GM08714 (cell line): Measurements from ENCODE around the gene APP.

Source experiments
- H3K4me3 ChIP-seq: fragments of 200-500 bp; sonication (Bioruptor generic); 2 replicates; pipeline ENCODE4 v1.5.1; 2014; ENCODE audit warnings: mild to moderate bottlenecking, low read length, inconsistent platforms
- ZNF274 ChIP-seq: IDR thresholded peaks from 2 replicates; pipeline ENCODE4 v1.6.1; 2012; ENCODE audit warnings: mild to moderate bottlenecking, low read depth, low read length

The APP gene

DNA sequence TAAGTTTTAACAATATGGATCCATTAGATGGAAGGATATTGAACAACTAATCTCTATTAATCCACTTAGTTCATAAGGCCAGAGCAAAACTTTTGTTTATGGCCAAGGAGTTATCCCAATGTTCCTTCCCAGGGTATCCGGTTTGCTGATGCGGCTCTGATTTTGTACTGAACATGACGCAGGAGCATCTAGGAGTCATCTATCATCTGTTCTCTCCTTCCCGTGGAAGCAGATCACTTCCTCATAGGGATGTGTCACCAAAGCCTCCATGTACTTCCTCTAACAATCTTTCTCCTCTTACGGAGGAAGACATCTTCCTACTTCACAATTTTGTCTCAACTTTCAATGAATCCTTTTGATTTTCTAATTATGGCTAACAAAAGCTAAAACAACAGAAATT, 206.6 kb downstream of the APP start:
- no peak overlapping the region for H3K4me3 ChIP-seq
- no peak for TF ChIP-seq ZNF274

DNA sequence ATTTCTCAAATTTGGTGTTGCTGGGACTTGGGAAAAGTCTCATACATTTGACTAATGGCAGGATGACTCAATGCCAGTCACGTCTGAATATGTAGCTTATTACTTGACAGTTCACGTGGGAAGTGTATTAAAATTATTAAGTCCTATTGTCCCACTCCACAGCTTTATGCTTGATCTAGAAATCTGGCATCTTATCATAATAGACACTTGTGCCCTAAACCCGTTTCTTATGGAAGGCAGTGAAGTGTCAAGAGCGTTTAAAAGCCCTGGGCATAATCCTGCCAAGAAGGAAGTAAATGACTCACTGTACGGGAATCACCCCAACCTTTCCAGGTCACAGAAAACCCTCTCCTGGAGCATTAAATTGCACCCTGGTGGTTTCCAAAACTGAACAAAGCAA, 207.4 kb downstream of the APP start:
- no peak for TF ChIP-seq ZNF274
- no peak overlapping the region for H3K4me3 ChIP-seq

DNA sequence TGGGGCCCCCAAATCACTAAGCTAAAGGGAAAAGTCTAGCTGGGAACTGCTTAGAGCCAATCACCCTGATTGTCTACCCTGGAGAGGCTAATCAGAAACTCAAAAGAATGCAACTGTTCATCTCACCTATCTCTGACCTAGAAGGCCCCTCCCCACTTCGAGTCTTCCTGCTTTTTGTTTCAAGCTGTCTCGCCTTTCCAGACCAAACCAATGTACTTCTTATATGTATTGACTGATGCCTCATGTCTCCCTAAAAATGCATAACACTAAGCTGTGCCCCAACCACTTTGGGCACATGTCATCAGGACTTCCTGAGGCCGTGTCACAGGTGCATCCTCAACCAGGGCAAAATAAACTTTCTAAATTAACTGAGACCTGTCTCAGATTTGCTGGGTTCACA, 209.5 kb downstream of the APP start:
- TF ChIP-seq ZNF274, result no peak
- H3K4me3 ChIP-seq, result no peak overlapping the region

DNA sequence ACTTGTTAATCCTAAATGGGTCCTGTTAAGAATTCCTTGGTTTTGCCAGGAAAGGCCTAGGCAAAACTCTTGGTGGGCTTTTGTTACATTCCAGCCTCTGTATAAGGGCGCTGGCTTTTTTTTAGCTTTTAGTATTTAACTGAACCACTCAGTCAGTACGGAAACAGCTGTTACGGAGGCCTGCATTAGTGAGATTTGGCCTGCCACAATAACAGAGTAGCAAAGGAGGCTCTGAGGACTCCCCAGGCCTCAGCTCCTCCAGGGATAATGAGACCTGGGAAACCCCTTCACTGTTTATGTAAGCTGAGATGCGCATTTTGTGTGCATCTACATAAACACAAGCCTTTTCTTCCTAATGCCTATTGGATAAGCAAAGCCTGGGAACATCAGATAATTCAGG, 210.2 kb downstream of the APP start:
- no peak for TF ChIP-seq ZNF274
- H3K4me3 ChIP-seq, result no peak overlapping the region

DNA sequence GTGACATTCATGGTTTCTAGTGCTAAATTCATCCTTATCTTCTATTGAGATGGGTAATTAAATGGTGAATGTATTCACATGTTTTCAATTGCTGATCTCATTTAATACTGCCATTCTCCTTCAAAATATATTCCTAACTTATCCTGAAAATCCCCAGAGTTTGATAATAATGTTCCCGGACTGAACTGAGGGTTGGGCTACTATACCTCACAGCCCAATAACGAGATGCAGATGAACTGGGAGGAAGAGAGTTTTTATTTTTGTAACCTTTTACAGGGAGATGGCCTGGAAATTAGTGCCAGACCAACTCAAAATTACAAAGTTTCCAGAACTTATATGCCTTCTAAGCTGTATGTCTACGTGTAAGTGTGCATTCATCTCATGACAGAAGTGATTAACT, 210.8 kb downstream of the APP start:
- no peak for TF ChIP-seq ZNF274
- H3K4me3 ChIP-seq, result no peak overlapping the region

DNA sequence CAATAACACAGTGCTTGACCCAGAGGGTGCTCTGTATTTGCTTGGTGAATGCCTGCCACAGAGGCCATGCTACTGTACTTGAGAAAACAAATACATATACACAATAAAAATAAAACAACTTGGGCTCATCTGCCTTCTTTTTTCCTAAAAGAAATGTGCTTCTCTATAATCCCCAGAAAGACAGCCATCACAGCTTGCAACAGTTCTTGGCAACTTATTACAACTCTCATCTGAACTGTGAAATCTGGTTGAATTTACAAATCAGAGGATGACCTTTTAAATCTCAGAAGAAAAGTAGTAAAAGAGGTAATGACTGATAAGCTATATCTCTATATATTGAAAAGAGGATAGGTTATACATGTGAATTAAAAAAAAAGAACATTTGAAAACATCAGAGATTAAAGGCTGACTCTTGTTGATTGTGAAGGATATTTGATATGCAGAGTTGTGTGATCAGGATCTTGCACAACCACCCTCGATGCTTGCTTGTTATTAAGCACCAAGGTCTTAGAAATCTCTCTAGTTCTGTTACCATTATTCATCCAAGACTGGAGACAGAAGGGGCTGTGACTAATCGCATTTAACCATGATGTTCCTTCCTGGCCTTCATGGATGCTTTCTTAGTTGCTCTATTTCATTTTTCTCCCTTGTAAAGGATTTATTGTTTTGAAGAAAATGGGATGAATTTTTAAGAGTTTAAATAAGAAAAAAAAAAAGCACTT, 213.4 kb downstream of the APP start:
- TF ChIP-seq ZNF274, result no peak

DNA sequence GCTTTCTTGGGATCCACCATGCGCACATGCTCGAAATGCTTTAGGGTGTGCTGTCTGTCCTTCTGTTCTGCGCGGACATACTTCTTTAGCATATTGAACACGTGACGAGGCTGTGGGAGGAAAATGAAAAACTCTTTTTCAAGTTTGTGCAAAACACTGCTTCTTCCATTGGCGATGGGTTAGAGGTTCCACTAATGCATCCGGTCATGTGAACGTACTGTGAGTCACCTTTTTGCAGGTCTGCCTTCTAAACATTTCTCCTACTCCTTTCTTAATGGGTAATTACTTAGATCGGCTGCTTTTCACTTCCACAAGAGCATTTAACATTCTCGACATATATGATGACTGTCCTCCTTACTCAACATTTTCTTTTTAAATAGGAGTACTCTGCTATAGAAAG, 214.9 kb downstream of the APP start:
- no peak overlapping the region for H3K4me3 ChIP-seq

More for the DNA sequence above, 213.4 kb downstream of the APP start:
- no peak overlapping the region for H3K4me3 ChIP-seq

DNA sequence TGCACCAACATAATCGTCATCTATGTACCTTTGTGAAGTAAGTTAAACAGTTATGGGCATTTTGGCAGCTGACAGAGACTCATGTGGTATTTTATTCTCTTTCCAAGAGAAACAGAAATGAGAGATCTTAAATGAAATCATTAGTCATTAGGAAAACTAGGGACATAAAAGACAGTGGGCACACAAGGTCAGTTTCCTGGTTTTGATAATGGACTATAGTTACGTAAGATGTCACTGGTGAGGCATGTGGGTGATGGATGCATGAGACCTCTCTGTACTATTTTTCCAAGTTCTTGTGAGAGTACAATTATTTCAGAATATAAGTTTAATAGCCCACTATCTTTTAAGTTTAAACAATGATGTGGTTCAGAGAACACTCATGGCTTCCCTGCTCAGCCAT, 216.9 kb downstream of the APP start:
- no peak overlapping the region for H3K4me3 ChIP-seq
- TF ChIP-seq ZNF274, result no peak

More for the DNA sequence above, 214.9 kb downstream of the APP start:
- no peak for TF ChIP-seq ZNF274

DNA sequence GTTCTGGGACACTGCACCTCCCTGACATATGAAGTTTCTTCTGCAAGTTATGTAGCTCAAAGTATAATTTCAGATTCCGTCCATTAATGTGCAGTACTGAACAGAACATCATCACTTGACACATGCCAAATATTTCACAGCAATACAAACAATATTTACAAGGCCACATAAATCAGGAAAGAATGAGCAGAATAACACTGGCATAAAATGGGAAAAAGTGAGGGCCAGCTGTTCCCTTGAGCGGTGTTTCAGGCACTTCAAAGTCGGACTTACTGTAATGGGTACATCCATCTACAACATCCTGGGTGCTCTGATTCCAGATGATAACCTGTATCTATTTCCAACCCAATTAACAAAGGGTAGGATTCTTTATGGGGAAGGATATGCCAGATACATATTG, 217.4 kb downstream of the APP start:
- no peak for TF ChIP-seq ZNF274
- H3K4me3 ChIP-seq, result no peak overlapping the region

DNA sequence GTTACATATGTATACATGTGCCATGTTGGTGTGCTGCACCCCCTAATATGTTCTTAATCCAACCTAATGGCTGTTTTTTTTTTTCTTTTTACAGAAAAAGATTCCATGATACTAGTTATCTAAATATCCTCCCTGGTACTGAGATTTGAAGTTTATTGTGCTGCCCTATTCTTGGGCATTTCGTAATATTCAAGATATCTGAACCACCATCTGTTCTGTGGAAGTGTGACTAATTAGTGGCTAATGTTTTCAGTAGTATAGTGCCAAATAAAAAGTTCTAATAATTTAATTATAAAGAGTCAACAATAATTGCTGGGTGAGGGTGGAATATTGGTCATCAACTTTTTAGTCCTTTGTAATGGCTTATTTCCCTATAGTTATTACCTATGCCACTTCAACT, 218.3 kb downstream of the APP start:
- no peak for TF ChIP-seq ZNF274
- H3K4me3 ChIP-seq, result no peak overlapping the region

DNA sequence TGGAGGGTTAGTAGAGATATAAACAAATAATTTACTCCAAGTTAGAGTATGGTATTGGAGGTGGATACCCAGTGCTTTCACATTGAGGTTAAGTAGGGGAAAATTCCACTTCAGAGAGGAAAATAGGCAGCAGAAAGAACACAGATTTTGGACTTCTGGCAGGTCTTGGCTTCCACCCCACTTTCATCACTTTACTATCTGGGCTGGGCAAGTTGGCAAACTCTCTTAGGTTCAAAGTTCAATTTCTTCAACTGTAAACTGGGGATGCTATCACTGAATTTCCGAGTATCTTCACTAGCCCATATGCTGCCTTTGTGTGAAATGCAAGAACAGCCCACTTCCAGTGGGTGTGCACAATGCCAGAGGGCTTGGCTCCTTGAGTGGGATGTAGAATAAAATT, 220.9 kb downstream of the APP start:
- no peak overlapping the region for H3K4me3 ChIP-seq
- no peak for TF ChIP-seq ZNF274

DNA sequence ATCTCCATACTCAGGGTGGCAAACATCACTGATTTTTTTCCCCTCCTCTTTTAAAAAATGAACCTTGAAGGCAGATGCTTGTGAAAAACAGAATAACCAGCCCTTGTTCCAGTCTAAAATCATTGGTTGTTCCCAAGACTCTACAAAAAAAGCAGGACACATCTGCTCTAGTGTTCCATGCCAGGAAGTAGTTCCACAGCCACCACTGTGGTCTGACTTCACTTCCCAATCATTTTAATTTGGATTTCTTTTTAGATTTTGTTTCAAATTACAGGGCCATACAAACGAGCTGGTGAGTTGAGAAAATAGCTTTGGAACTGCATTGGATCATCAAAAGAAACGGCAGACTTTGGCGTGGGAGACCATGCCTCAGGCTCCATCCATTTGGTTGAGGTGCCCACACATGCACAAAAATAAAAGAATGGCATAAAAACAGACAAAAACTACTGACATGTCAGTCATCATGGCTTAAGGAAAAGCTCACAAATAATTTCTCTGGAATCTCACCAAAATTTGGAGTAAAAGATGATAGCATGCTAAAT, 225.8 kb downstream of the APP start:
- no peak overlapping the region for H3K4me3 ChIP-seq
- TF ChIP-seq ZNF274, result no peak

DNA sequence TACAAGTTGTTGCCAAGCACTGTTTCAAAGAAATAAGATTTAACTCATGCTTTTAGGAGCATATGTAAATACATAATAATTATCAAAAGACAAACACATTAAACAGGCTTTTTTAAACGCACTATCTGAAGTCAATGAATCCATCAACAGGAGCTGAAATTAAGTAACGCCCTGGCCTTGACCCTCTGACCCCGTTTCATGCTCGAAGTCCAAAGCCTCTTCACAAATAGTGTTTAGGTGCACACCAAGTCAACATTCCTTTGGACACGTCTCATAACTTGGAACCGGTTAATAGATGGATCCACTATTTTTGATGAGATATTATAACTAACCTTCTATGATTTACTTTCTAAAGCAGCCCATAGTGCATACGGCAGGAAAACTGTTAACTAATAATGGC, 226.5 kb downstream of the APP start:
- no peak for TF ChIP-seq ZNF274
- H3K4me3 ChIP-seq, result no peak overlapping the region

DNA sequence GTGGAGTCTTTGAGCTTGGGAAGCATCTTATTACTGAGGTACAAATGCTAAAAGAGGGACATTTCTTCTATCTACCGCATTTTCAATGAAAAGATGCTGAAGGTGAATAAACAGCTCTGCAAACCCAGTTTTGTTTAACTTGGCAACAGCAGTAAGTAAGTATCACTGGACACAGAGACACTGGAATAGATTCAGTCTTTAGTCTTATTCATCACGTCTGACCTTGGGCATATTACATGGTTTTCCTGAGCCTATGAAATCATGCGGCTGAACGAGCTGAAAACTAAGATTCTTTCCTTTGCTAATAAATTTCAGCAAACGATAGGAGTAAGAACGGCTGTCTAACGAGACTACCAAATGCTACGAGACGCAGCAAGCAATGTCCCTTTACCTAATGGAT, 228.4 kb downstream of the APP start:
- TF ChIP-seq ZNF274, result no peak
- no peak overlapping the region for H3K4me3 ChIP-seq

DNA sequence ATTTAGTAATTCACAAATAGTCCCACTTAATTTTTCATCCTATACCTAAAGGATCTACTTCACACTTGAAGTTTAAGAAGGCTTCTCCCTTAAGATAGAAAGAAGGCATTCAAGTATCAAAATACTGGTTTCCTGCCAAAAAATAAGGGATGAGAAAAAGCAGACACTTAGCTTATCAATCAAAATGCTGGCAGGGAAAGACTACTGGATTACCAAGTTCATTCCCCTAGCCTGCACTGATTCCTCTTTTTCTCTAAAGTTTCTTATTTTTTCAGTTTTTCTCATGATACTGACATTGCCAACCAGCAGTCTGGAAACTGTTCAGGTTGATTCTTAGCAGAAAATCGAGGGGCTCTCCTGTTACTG, 231.2 kb downstream of the APP start:
- no peak overlapping the region for H3K4me3 ChIP-seq
- TF ChIP-seq ZNF274, result no peak

DNA sequence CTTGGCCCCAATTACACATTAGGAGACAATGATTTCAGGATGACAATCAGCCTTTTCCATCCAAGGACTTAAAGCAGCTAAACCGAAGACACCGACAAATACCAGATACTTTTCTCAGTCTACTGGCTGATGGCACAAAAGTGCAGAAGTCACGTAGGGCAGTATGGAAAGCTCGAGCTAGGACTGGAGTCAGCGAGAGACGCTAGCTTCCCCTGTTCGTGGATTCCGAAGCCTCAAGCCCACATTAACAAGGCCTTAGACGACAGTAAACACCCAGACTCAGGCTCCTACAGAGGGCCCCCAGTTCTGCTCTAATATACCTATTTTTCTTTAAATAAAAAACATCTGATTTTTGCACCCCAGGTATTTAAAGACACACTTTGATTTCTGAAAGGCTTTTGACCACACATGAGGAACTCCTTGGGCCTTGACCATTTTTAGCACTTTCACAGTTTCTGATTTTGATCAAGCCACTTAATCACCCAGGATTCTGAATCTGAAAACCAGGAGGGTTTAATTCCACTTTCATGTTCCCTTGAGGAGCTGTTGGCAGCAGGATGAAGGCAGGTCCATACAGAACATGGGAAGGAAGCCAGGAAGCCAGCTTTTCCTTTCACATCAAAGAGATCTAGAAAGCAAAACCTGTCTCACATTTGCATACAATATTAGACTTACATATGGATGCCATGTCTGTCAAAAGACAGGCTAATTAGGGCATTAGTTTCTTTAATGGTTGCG, 231.7 kb downstream of the APP start:
- H3K4me3 ChIP-seq, result no peak overlapping the region
- TF ChIP-seq ZNF274, result no peak
